Measurements from ENCODE around the gene PLET1.

PLET1 gene

GRCh38 chr11:112260490-112260889 lies at the start of gene PLET1:
Gene PLET1 (minus strand): TSS chr11:112260860. CDS start chr11:112260589, 271 bp downstream.
- DNase-seq: no peak

- DNase-seq: no peak
These were observed 49.8 kb upstream of the PLET1 start for GRCh38 chr11:112310419-112310818.

GRCh38 chr11:112308651-112309050 lies 48.0 kb upstream of the PLET1 start:
- DNase-seq: no peak

- DNase-seq: no peak
These were observed 47.0 kb upstream of the PLET1 start for GRCh38 chr11:112307616-112308015.

GRCh38 chr11:112306230-112306629 lies 45.6 kb upstream of the PLET1 start:
- peak; percentile 40 for DNase-seq

- DNase-seq: no peak
These were observed 44.3 kb upstream of the PLET1 start for GRCh38 chr11:112304914-112305313.

GRCh38 chr11:112303616-112304015 lies 43.0 kb upstream of the PLET1 start:
- no peak for DNase-seq

- no peak for DNase-seq
These were observed 41.7 kb upstream of the PLET1 start for GRCh38 chr11:112302226-112302868.

- no peak for DNase-seq
These were observed 39.6 kb upstream of the PLET1 start for GRCh38 chr11:112300094-112300786.

- no peak for DNase-seq
These were observed 37.9 kb upstream of the PLET1 start for GRCh38 chr11:112298535-112298934.

GRCh38 chr11:112297248-112297866 lies 36.7 kb upstream of the PLET1 start:
- DNase-seq: no peak

GRCh38 chr11:112296044-112296443 lies 35.4 kb upstream of the PLET1 start:
- no peak for DNase-seq

GRCh38 chr11:112294688-112295340 lies 34.2 kb upstream of the PLET1 start:
- DNase-seq: no peak

- no peak for DNase-seq
These were observed 33.0 kb upstream of the PLET1 start for GRCh38 chr11:112293614-112294013.

GRCh38 chr11:112292785-112293407 lies 32.2 kb upstream of the PLET1 start:
- no peak for DNase-seq

- no peak for DNase-seq
These were observed 31.5 kb upstream of the PLET1 start for GRCh38 chr11:112292188-112292587.

- no peak for DNase-seq
These were observed 30.5 kb upstream of the PLET1 start for GRCh38 chr11:112291191-112291590.

- no peak for DNase-seq
These were observed 29.8 kb upstream of the PLET1 start for GRCh38 chr11:112290493-112290850.

GRCh38 chr11:112289588-112290492 lies 29.2 kb upstream of the PLET1 start:
- no peak for DNase-seq

- no peak for DNase-seq
These were observed 27.4 kb upstream of the PLET1 start for GRCh38 chr11:112288021-112288420.

GRCh38 chr11:112285841-112286311 lies 25.2 kb upstream of the PLET1 start:
- no peak for DNase-seq

- DNase-seq: no peak
These were observed 21.1 kb upstream of the PLET1 start for GRCh38 chr11:112281726-112282125.

Measured in NCI-H524 treated with DMSO at 0.1 percent for 48 hours (cell line).